Adipocyte (in vitro differentiated cells): ENCODE data around the gene DMKN.
A peak's percentile ranks its signal among the peaks of the same experiment; 100 is the strongest.
"Not testable (repeated sequence)": the region's sequence is repeated elsewhere in the genome, so short reads cannot be mapped to it uniquely, and the experiment has no call there.

Experiments
- DNase-seq: peaks from one replicate; pipeline ENCODE4 v3.0.0-alpha.2; 2015; ENCODE audit warnings: low read depth
- H3K27me3 ChIP-seq: replicated peaks from 2 replicates; pipeline ENCODE4 v1.7.0; 2013; ENCODE audit warnings: mild to moderate bottlenecking, low read length, moderate library complexity; ENCODE audit not compliant: control insufficient read depth, insufficient read depth
- H3K36me3 ChIP-seq: 2 replicates; pipeline ENCODE4 v1.7.0; 2013; ENCODE audit warnings: low read length, mild to moderate bottlenecking, moderate library complexity; ENCODE audit not compliant: control insufficient read depth, insufficient read depth, severe bottlenecking
- H3K4me1 ChIP-seq: 2 replicates; pipeline ENCODE4 v1.7.0; 2013; ENCODE audit warnings: mild to moderate bottlenecking, low read length, moderate library complexity; ENCODE audit not compliant: control insufficient read depth, insufficient read depth
- H3K4me3 ChIP-seq: 2 replicates; pipeline ENCODE4 v1.7.0; 2013; ENCODE audit warnings: mild to moderate bottlenecking, low read length, moderate library complexity
- H3K9ac ChIP-seq: 2 replicates; pipeline ENCODE4 v1.7.0; 2013; ENCODE audit warnings: mild to moderate bottlenecking, low read length, moderate library complexity
- H3K9me3 ChIP-seq: 2 replicates; pipeline ENCODE4 v1.7.0; 2013; ENCODE audit warnings: mild to moderate bottlenecking, low read length, moderate library complexity; ENCODE audit not compliant: control insufficient read depth

Gene DMKN

DNA sequence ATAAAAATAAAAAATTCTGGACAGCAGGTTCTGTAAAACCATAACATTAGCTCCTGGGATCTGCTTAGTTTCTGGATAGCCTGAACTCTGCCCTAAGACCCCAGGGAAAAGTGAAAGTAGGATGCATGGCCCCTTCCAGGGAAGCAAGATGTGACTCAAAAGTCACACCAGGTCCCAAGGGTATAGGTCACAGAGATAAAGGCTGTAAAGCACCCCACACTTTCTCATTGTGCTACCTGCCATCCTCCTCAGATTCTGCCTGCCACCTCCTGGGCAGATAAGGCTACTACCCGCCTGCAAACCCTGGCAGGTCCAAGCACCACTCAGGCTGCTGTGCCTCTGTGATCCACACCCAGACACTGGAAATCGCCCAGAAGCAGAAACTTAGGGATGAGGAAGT is 44.8 kb downstream of the DMKN start:
- no peaks in the 10 kb centered on the region for H3K9me3 ChIP-seq
- peak; percentile 16 for DNase-seq
- no peak overlapping the region for H3K9ac ChIP-seq
- no peaks in the 10 kb centered on the region for H3K36me3 ChIP-seq
- H3K4me3 ChIP-seq = no peak overlapping the region
- peaks cover 16% of the 10 kb centered on the region for H3K27me3 ChIP-seq
- peaks cover 6% of the 10 kb centered on the region for H3K4me1 ChIP-seq

DNA sequence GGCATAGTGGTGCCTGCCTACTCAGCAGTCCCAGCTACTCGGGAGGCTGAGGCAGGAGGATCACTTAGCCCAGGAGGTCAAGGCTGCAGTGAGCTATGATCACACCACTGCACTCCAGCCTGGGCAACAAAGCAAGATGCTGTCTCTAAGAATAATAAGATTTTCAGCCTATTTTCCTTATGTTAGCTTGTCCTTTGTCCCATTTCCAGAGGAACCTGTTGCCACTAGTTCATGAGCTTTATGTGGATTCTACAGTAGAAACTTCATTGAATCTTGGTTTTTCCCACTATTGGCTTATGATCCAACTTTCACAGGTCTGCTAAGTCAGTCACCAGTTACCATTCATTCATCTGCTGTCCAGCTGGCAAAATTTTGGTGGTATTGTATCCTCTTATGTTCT is 47.2 kb downstream of the DMKN start:
- Histone ChIP-seq H3K9me3 (no peaks in the 10 kb centered on the region), H3K36me3 (no peaks in the 10 kb centered on the region), H3K27me3 (peaks cover 13% of the 10 kb centered on the region), H3K4me1 (peaks cover 6% of the 10 kb centered on the region), H3K4me3 (no peak overlapping the region), H3K9ac (no peak overlapping the region)
- DNase-seq = no peak

DNA sequence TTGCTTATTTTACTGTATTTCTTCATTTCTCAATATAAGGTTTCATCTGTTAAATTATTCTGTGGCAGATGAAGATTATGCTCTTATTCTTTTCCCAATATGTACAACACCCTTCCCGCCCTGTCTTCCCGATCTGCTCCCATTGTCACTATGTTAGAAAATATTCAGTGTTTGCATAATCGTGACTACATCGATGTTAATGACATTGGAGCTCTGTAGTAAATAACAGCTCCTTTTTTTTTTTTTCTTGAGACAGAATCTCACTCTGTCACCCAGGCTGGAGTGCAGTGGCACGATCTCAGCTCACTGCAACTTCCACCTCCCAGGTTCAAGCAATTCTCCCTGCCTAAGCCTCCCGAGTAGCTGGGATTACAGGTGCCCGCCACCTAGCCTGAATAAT is 50.5 kb downstream of the DMKN start:
- H3K27me3 ChIP-seq, H3K36me3 ChIP-seq, H3K4me3 ChIP-seq, H3K9me3 ChIP-seq, H3K9ac ChIP-seq, DNase-seq: not testable (repeated sequence)
- H3K4me1 ChIP-seq = peaks cover 28% of the 10 kb centered on the region

GRCh38 chr19:35462476-35462953 is 50.9 kb downstream of the DMKN start:
- Histone ChIP-seq H3K9me3 (no peaks in the 10 kb centered on the region), H3K27me3 (peaks cover 6% of the 10 kb centered on the region), H3K4me3 (no peak overlapping the region), H3K36me3 (no peaks in the 10 kb centered on the region), H3K4me1 (peaks cover 28% of the 10 kb centered on the region), H3K9ac (no peak overlapping the region)
- DNase-seq = no peak

DNA sequence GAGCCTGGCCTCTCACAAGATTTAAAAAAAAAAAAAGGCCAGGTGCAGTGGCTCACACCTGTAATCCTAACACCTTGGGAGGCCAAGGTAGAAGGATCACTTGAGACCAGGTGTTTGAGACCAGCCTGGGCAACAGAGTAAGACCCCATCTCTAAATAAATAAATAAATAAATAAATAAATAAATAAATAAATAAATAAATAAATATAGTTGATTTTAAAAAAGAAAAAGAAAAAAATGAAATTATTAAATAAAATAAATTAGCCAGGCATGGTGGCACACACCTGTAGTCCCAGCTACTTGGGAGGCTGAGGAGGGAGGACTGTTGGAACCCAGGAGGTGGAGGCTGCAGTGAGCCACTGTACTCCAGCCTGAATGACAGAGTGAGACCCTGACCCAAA is 51.7 kb downstream of the DMKN start:
- not testable (repeated sequence) for H3K36me3 ChIP-seq, H3K9me3 ChIP-seq, H3K9ac ChIP-seq, H3K27me3 ChIP-seq, DNase-seq, H3K4me3 ChIP-seq
- peaks cover 22% of the 10 kb centered on the region for H3K4me1 ChIP-seq

DNA sequence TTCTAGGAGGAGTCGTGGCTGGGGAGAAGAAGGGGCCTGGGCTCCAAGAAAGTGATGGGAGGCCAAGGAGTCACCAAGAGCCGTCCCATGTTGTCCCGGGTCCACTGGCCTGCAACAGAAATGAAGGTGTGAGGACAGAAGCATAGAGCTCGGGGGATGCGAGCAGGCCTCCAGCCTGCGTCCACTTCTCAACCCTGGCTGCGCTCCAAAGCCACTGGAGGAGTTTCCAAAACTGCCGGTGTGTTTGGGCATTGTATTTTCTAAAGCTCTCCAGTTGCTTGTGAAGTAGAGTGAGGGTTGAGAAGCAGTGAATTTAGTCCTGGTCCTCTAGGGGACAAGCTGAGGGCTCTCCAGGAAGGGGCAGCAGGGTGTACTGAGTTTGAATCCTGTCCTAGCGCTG is 52.4 kb downstream of the DMKN start:
- no peak overlapping the region for H3K9ac ChIP-seq
- H3K4me1 ChIP-seq = peaks cover 22% of the 10 kb centered on the region
- H3K9me3 ChIP-seq = no peaks in the 10 kb centered on the region
- H3K27me3 ChIP-seq = no peaks in the 10 kb centered on the region
- no peaks in the 10 kb centered on the region for H3K36me3 ChIP-seq
- DNase-seq = no peak
- H3K4me3 ChIP-seq = no peak overlapping the region

DNA sequence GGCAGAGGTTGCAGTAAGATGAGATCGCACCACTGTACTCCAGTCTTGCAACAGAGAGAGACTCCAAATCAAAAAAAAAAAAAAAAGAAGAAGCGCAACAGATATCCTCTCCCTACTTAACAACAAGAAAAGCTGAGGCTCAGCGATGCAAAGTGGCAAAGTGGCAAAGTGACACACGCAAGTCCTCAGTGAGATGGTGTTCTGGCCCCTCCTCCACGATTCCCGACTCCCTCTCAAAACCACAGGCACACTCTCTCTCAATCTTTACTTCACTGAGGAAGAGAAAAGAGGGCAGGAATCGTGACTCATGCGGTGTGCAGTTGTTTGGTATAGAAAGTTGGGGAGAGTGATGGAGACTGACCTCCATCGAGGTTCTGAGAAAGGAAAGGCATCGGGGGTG is 52.8 kb downstream of the DMKN start:
- DNase-seq = no peak
- H3K9ac ChIP-seq = no peak overlapping the region
- H3K4me1 ChIP-seq = peaks cover 22% of the 10 kb centered on the region
- H3K27me3 ChIP-seq = no peaks in the 10 kb centered on the region
- H3K9me3 ChIP-seq = no peaks in the 10 kb centered on the region
- no peak overlapping the region for H3K4me3 ChIP-seq
- no peaks in the 10 kb centered on the region for H3K36me3 ChIP-seq

DNA sequence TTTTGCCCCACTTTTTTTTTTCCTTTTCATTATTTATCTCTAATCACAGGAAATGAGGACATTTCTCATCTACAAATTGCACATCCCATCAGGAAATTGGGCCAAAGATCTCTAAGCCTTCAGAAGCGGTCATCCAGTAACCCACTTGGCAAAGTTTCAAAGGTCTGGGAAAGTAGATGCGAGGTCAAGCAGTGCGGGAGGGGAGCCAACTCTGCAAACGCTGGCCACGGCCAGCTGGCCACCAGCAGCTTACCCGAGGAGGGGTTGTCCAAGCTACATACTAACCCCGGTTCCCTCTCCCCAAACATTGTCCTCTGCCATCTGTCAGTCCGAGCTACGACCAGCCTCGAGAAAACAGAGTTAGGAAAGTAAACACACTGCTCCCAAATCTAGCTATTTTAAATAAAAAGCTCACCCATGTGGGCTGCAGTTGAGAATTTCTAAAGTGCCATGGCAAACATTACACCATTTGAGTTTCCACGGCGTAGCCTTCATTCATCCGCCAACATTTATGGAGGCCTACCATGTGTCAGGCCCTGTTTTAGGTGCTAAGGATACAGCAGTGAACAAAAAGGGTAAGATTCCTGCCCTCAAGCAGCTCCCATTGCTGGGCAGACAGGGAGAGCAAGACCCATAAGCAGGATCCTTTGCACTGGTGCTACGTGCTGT is 53.9 kb downstream of the DMKN start:
- H3K27me3 ChIP-seq = no peaks in the 10 kb centered on the region
- peaks cover 22% of the 10 kb centered on the region for H3K4me1 ChIP-seq
- DNase-seq = no peak
- peak overlapping the region; percentile 56 for H3K4me3 ChIP-seq
- H3K9ac ChIP-seq = peak overlapping the region; percentile 81
- no peaks in the 10 kb centered on the region for H3K9me3 ChIP-seq
- H3K36me3 ChIP-seq = no peaks in the 10 kb centered on the region

GRCh38 chr19:35458731-35459391 is 54.6 kb downstream of the DMKN start:
- Histone ChIP-seq H3K4me1 (peaks cover 22% of the 10 kb centered on the region), H3K4me3 (peak overlapping the region; percentile 56), H3K9ac (peak overlapping the region; percentile 81), H3K27me3 (no peaks in the 10 kb centered on the region), H3K36me3 (no peaks in the 10 kb centered on the region), H3K9me3 (no peaks in the 10 kb centered on the region)
- no peak for DNase-seq

DNA sequence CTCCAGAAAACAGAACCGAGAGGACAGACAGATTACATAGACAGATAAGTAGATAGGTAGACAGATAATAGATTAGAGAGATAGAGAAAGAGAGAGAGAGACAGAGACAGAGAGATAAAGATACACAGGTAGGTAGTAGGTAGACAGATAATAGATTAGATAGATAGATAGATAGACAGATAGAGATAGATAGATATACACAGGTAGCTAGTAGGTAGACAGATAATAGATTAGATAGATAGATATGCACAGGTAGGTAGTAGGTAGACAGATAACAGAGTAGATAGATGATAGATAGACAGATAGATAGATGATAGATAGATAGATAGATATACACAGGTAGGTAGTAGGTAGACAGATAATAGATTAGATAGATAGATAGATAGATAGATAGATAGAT is 55.3 kb downstream of the DMKN start:
- H3K27me3 ChIP-seq = peaks cover 3% of the 10 kb centered on the region
- H3K9ac ChIP-seq = no peak overlapping the region
- no peaks in the 10 kb centered on the region for H3K36me3 ChIP-seq
- peaks cover 22% of the 10 kb centered on the region for H3K4me1 ChIP-seq
- H3K9me3 ChIP-seq = no peaks in the 10 kb centered on the region
- DNase-seq = no peak
- H3K4me3 ChIP-seq = no peak overlapping the region

GRCh38 chr19:35457173-35457572 is 56.3 kb downstream of the DMKN start:
- Histone ChIP-seq H3K4me1 (peaks cover 22% of the 10 kb centered on the region), H3K36me3 (no peaks in the 10 kb centered on the region), H3K4me3 (no peak overlapping the region), H3K9ac (no peak overlapping the region), H3K27me3 (peaks cover 3% of the 10 kb centered on the region), H3K9me3 (no peaks in the 10 kb centered on the region)
- DNase-seq = no peak
